Activated CD8-positive, alpha-beta memory T cell treated with anti-CD3 and anti-CD28 coated beads for 48 hours (primary cell): Measurements from ENCODE around the gene FFAR2.
"Not testable (repeated sequence)": the region's sequence is repeated elsewhere in the genome, so short reads cannot be mapped to it uniquely, and the experiment has no call there.

Source experiments
- DNase-seq, 3 experiments: peaks; one replicate each; pipeline ENCODE4 v3.0.0-alpha.2; 2020; ENCODE audit warnings: low read depth in 2 of 3, low spot score in 2 of 3

The FFAR2 gene

GRCh38 chr19:35423406-35423805, 24.7 kb upstream of the FFAR2 start:
- DNase-seq: not testable (repeated sequence)

GRCh38 chr19:35425682-35426081, 22.4 kb upstream of the FFAR2 start:
- DNase-seq: no peak

DNA sequence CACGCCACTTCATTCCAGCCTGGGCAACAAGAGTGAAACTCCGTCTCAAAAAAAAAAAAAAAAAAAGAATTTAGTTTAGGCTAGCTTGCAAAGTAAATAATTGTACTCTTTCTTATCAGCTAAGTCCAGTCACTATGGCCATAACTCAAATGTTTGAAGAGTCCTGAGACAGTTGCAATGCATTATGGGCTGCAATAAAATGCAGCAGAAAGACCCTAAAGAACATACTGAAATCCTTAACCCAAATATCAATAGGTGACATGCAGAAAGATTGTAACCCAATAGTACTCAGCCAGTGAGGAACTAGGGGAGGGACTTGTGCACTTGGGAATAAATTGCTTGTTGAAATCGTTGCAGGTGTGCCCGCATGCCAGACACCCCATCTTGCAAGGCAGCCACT, 20.9 kb upstream of the FFAR2 start:
- DNase-seq: no peak

- no peak for DNase-seq
Observed at GRCh38 chr19:35429698-35430408, 18.2 kb upstream of the FFAR2 start.

GRCh38 chr19:35430409-35431144, 17.5 kb upstream of the FFAR2 start:
- no peak for DNase-seq

GRCh38 chr19:35431145-35431807, 16.8 kb upstream of the FFAR2 start:
- no peak for DNase-seq

DNA sequence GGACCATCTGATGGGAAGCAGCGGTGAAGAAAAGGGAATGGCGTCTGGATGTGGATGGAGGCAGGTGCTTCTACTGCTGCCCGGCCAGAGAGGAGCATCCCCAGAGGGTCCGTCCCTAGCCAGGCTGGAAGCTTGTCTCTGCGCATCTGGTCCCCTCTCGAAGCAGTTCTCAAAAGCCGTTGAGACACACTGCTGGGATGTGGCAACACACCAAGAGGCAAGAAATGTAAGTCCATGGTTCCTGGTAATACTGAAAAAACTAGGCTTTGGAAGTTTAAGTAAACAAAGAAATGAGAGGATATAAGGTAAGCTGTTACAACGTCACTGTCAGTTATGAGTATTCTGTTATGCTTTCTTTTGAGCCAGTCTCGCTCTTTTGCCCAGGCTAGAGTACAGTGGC, 15.1 kb upstream of the FFAR2 start:
- no peak for DNase-seq

DNA sequence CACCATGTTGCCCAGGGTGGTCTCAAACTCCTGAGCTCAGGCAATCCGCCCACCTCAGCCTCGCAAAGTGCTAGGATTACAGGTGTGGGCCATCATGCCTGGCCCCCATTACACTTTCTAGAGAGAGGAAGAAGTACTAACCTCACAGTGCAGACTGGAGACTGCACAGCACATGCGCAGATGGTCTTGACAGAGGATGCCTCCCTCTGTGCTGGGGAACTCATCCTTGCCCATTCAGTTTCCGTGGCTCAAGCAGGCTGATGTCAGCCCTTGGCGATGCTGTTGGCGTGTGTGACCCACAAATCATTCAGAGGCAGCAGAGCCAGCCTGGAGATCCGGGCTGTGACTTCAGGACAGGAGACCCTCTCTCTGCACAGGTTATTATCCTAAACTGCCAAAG, 14.6 kb upstream of the FFAR2 start:
- DNase-seq: no peak

DNA sequence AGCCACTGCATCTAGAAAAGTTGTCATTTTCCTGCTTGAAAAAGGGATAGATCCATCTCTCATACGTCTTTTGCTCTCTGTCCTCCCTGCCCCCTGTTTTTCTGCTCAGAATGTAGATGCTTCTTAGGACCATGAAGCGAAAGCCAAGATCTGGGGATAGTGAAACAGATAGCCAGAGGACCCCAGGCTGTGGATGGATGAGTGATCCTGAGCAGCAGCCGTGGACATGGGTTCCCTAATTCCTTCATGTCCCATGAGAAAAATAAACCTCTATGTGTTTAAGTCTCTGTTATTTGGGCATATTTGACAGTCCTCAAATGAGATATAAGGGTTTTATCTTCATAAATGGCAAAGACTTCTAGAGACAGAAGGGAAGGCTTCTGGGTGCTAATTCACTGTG, 12.2 kb upstream of the FFAR2 start:
- DNase-seq: no peak

GRCh38 chr19:35436477-35437405, 11.3 kb upstream of the FFAR2 start:
- DNase-seq: no peak

DNA sequence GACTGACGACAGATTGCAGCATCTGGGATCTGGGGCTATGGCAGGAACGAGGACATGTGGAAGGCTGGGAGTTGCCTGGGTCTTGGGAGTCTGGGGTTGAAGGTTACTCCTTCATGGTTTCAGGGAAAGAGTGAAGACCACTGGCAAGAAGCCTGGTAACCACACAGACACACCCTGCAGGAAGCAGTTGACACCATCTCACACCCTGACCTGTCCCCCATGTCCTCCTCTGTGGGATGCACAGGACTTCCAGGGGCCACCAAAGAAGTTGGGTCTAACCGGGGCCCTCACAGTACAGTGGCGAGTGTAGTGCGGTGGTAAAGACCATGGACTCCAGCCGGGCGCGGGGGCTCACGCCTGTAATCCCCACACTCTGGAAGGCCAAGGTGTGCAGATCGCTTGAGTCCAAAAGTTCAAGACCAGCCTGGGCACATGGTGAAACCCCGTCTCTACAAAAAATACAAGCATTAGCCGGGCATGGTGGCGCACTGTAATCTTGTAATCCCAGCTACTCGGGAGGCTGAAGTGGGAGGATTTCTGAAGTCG, 10.6 kb upstream of the FFAR2 start:
- no peak for DNase-seq

DNA sequence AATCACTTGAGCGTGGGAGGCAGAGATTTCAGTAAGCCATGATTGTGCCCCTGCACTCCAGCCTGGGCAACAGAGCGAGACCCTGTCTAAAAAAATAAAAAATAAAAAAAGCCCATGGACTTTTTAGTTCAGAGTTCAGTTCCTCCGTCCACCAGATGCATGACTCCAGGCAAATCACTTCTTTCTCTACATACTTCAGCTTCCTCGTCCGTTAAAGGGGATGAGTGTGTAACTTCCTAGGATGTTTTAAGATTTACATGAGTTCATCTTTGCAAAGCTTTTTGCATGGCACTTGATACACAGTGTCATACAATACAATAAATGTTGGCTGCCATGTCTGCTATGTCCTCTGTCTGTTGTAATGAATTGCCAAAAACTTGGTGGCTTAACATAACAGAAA, 10.0 kb upstream of the FFAR2 start:
- DNase-seq: no peak

- DNase-seq: no peak
Observed at GRCh38 chr19:35438527-35438926, 9.5 kb upstream of the FFAR2 start.

DNA sequence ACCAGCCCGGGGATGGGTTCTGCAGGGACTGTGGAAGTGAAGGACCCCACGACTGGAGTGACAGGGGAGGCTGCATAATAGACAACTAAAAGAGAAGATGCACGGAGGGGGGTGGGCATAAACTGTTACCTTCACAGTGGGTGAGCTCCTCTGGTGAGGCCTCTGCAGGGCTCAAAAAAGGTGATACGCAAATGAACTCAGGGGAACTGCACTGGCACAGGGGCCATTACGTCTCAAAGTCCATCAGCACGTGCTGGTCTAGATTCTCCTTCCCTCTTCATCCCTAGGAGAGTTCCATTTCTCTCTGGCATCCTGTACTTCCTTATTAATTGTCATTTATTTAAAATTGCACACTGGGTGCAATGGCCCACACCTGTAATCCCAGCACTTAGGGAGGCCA, 8.1 kb upstream of the FFAR2 start:
- no peak for DNase-seq

GRCh38 chr19:35442091-35442490, 6.0 kb upstream of the FFAR2 start:
- no peak for DNase-seq

GRCh38 chr19:35444735-35445134, 3.3 kb upstream of the FFAR2 start:
- no peak for DNase-seq

GRCh38 chr19:35445826-35446593, 2.0 kb upstream of the FFAR2 start:
- DNase-seq: peak in 1 of 3 experiments; percentile 18

DNA sequence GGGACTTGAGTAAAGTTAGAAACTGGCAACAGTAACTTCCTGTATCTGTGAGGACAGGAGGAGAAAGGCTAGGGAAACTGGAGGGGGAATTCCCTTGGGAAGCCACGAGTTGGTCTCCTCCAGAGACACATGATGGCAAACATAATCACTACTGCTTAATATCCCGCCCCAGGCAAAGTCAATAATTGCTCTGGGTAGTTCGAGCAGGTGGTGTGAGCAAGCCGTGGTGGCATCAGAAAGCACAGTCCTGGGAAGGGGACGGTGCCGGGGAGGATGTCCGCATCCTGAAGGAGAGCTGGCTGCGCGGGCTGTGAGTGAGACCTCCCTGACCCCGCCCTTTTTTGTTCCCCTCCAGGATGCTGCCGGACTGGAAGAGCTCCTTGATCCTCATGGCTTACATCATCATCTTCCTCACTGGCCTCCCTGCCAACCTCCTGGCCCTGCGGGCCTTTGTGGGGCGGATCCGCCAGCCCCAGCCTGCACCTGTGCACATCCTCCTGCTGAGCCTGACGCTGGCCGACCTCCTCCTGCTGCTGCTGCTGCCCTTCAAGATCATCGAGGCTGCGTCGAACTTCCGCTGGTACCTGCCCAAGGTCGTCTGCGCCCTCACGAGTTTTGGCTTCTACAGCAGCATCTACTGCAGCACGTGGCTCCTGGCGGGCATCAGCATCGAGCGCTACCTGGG, 1.4 kb downstream of the FFAR2 start:
- no peak for DNase-seq

GRCh38 chr19:35451338-35452096, 3.5 kb downstream of the FFAR2 start:
- DNase-seq: peak in 1 of 3 experiments; percentile 9
